RPMI8226 (cell line): ENCODE measurements around the gene BACE1.
A peak's percentile ranks its signal among the peaks of the same experiment; 100 is the strongest.
"Not testable (repeated sequence)": the region's sequence is repeated elsewhere in the genome, so short reads cannot be mapped to it uniquely, and the experiment has no call there.

Experiments
- DNase-seq: peaks from one replicate; pipeline ENCODE4 v3.0.0-alpha.2; 2015

The BACE1 gene

GRCh38 chr11:117316197-117316961 lies at the start of gene BACE1:
Gene BACE1 (minus strand): TSS chr11:117316256. CDS start chr11:117315795, 461 bp downstream.
- no peak for DNase-seq

- DNase-seq = no peak
Observed at GRCh38 chr11:117361432-117361831, 45.4 kb upstream of the BACE1 start.

DNA sequence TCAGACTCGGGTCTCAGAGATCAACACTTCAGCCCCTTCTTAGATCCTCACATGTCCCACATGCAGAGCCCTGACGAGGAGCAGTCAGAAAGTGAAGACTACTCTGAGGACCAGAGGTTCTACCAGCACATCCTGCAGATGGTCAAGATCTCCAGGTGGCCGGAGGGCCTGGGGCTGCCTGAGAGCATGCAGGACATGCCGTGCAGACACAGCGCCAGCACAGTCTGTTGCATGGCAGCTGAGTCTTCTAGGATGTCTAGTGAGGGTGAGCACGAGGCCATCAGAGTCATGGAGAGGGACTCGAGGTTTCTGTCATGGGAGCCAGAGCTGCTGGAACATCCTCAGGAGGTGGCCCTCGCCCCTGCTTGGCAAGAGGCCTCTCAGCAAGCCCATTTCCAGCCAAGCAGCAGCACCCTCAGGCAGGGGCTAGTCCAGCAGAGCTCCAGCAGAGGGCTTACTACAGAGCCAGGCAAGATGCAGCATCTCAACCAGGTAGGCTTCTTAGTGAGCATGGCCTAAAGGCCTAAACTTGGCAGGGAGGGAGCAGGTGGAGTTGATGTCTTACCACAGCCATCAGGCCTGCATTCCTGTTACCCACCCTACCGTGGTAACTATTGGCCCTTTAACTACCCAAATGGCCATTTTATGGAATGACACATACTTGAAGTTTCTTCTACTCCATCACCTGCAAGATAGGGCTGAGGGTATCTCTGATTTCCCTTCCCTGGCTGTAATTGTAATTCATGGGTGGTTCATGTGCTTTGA lies 40.3 kb upstream of the BACE1 start:
- DNase-seq = no peak

DNA sequence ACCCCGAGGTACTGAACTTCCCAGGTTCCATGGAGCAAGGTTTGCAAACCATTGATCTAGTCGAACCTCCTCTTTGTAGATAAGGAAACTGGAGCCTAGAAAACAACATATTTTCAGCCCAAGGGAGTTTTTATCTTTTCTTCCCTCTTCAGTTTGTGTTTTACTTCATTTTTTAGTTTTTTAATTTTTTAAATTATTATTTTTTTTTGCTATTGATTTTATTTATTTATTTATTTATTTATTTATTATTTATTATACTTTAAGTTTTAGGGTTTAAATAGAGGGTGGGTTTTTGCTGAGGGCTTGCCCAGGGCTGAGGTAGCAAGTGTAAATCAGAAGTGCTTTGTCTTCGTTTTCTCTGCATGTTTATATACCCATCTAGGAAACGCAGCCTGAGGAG lies 38.5 kb upstream of the BACE1 start:
- no peak for DNase-seq

GRCh38 chr11:117345039-117345438 lies 29.0 kb upstream of the BACE1 start:
- no peak for DNase-seq

GRCh38 chr11:117337076-117337475 lies 21.0 kb upstream of the BACE1 start:
- no peak for DNase-seq

GRCh38 chr11:117335399-117335798 lies 19.3 kb upstream of the BACE1 start:
- DNase-seq = no peak

GRCh38 chr11:117334896-117335295 lies 18.8 kb upstream of the BACE1 start:
- no peak for DNase-seq

GRCh38 chr11:117333917-117334316 lies 17.9 kb upstream of the BACE1 start:
- DNase-seq = no peak

GRCh38 chr11:117332843-117333242 lies 16.8 kb upstream of the BACE1 start:
- DNase-seq = no peak

DNA sequence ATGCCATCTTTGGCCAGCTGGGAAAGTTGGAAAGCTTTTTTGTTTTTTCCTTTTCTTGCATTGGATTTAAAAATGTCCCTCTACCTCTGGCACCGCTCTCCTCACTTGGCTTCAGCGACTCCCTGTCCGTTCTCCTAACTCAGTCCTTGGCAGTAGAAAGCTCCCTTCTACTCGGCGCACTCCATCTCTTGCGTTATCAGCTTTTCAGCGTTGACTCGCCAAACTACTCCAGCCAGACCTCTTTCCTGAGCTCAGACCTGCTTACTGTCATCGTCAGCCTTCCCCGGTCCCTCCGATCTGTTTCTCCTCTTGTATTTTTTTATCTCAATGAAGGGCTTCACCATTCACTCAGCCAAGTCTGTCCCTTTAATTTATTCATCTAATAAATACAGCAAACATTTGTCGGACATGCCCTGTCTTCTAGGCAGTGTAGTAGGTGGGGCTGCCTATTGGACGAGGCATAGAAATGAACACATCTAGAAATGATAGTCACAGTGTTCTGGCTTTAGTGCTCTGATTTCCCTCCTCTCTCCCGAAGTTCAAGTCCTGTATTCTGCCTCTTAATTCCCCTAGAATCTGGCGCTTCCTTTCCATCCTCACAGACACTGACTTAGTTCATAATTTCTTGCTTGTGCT lies 12.4 kb upstream of the BACE1 start:
- DNase-seq = peak; percentile 49

DNA sequence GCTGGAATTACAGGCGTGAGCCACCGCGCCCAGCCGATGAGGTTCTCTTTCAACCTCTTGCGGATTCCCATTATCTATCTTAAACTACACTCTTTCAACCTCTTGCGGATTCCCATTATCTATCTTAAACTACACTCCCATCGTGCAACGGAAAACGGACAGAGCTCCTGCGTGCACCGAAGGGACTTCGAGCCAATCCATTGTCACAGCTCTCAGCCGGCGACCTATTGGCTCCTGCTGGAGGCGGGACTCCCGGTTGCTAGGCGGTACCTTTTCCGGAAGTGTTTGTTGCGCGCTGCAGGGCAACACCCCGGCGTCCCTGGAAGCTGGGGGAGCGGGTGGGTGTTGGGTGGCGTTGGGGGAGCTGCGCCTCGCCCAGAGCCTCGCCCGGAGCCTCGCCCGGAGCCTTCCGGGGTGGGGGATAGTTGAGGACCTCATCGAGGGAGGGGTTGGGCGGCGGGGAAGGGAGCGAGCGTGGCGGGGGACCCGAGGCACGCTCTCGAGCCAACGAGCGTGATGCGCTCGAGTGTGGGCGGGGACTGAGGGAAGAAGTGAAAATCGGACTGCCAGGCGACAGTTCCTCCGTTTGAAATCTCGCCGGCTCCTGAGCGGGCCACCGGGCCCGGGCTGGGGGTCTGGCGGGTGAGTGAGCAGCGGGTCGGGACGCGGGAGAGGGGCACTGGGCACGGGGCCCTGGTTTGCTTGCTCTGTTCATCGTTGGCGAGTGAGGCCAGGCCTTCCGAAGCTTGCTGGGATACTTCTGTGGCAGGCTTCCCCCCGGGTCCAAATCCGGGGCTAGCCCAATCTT lies 11.7 kb upstream of the BACE1 start, which contains the start of gene CEP164:
Gene CEP164 (plus strand): TSS at position 288 of the 808 bp plus-strand sequence. CDS start 10,733 bp downstream, outside the sequence.
- DNase-seq = peak; percentile 98

DNA sequence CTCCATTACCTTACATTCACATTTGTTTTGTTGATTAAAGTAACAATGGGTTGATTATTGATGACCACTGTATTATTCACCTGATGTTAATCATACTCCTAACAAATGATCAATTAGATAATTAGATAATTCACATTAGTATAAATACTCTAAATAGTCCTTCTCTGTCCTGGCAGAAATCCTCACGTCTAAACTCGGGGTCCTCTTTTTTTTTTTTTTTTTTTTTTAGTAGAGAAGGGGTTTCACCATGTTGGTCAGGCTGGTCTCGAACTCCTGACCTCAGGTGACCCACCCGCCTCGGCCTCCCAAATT lies 11.2 kb upstream of the BACE1 start:
- not testable (repeated sequence) for DNase-seq

DNA sequence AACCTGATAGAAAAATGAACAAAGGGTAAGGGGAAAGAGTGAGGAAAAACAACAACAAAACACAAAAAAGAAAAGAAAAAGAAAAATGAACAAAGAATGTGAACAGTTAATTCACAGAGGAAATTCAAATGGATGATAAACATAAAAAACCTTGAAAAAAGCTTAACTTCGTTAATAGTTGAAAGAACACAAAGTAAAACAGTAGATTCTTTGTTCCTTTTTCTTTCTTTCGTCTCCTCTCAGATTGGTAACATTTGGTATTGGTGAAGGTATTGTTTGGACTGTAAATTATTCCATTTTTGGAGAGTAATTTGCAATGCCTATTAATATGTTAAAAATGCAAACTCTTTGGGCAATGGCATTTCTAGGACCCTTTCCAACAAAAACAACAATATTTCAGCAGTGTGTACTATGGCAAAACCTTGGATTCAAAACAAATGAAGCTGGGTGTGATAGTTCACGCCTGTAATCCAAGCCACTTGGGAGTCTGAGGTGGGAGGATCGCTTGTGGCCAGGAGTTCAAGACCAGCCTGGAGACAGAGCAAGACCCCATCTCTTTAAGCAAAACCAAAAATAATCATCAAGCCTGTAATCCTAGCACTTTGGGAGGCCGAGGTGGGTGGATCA lies 3.3 kb upstream of the BACE1 start:
- DNase-seq = no peak

GRCh38 chr11:117318738-117319137 lies 2.7 kb upstream of the BACE1 start:
- no peak for DNase-seq

DNA sequence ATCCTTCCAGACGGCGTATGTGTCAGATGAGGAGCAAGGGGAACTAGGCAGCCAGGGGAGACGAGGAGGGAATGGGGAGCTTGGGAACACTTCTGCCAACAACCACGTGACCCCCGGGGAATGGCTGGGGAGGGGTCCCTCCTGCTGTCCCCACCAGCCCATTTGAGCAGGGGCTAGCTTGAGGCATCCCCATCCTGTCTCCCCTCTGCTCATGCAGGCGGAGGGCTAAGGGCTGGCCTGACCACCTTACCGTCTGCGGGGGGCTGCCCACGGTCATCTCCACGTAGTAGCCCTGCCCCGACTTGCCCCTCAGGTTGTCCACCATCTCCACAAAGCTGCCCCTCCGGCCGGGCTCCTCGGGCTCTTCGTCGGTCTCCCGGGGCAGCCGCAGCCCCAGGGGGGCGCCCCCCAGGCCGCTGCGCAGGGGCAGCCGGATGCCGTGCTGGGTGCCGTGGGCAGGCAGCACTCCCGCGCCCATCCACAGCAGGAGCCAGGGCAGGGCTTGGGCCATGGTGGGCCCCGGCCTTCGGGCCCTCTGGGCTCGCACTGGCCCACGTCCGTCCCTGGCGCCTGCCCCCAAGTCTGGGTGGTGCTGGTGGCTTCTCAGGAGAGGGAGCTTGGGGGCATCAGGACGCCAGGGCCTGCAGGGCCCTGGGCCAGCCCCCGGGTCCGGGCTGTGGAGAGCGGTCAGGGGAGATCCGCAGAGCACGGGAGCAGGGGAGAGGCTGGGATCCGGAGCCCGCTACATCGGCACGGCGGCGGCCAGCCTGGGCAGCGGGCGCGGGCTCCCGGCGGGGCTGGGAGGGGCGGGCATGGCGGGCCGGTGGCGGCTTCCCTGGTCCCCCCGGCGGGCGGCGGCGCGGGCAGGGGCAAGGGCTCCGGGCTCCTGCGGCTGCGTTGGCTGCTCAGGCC lies 515 bp downstream of the BACE1 start:
- DNase-seq = no peak

DNA sequence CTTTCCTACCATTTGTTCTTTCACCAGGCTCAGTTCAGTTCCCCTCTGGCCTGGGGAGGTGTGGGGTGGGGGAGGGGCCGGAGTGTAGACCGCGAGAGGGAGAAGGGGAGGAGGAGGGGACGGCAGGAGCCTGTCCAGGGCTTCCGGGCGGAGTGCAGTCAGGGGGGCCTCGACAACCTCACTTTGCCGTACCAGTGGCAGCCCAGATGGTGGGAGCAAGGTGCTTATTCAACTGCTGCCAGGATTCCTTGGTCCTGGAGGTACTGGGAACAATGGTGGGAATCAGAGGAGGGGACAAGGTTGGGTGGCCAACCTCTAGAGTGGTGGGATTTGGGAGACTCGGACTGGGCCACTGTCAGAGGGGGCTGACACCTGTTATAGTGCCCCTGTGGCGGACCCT lies 1.2 kb downstream of the BACE1 start:
- no peak for DNase-seq

GRCh38 chr11:117313828-117314768 lies 2.0 kb downstream of the BACE1 start:
- no peak for DNase-seq

- DNase-seq = no peak
Observed at GRCh38 chr11:117313091-117313490, 3.0 kb downstream of the BACE1 start.

GRCh38 chr11:117309310-117309709 lies 6.7 kb downstream of the BACE1 start:
- DNase-seq = no peak
